SKM-1 (cell line): ENCODE measurements around the gene ALG6.

Source experiments
- DNase-seq: peaks from one replicate; lab custom pipeline; 2025; ENCODE audit not compliant: unreplicated experiment; lab: John Stamatoyannopoulos, UW

ALG6 gene

DNA sequence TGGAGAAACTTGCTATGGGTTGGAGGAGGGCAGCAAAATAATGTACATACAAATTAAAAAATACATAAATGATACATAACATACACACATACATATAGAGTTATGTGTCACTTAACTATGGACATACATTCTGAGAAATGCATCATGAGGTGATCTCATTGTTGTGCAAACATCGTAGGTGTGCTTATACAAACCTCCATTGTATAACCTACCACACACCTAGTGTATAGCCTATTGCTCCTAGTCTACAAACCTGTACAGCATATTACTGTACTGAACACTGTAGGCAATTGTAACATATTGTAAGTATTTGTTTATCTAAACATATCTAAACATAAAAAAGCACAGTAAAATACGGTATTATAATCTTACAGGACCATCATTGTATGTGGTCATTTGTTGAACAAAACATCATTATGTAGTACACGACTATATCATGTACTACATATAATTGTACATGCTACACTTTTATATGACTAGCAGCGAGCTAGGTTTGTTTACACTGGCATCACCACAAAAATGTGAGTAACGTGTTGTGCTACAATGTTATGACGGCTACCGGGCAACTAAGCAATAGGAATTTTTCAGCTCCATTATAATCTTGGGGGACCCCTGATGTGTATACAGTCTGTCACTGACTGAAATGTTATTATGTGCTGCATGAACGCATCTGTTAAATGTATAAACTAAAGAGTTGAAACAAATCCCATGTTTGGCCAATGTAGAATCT lies 120.1 kb downstream of the ALG6 start:
- DNase-seq = no peak
